NOMO-1 (cell line): ENCODE data around the gene OTUD6A.

Experiments used
- DNase-seq, 2 experiments: peaks; one replicate each; lab custom pipeline; 2025; ENCODE audit not compliant: unreplicated experiment in 2 of 2; lab: John Stamatoyannopoulos, UW

Gene OTUD6A

GRCh38 chrX:70062076-70062475 lies at the start of gene OTUD6A:
OTUD6A (plus strand) TSS chrX:70062457; CDS start chrX:70062525, 68 bp downstream.
- no peak for DNase-seq

GRCh38 chrX:70012756-70013155 lies 49.5 kb upstream of the OTUD6A start:
- no peak for DNase-seq

- no peak for DNase-seq
These were observed 48.5 kb upstream of the OTUD6A start for GRCh38 chrX:70013466-70014381.

- DNase-seq: no peak
These were observed 45.7 kb upstream of the OTUD6A start for GRCh38 chrX:70016513-70016912.

- DNase-seq: no peak
These were observed 39.6 kb upstream of the OTUD6A start for GRCh38 chrX:70022616-70023015.

- DNase-seq: no peak
These were observed 36.8 kb upstream of the OTUD6A start for GRCh38 chrX:70025464-70025863.

GRCh38 chrX:70026112-70026850 lies 36.0 kb upstream of the OTUD6A start:
- DNase-seq: no peak

- DNase-seq: no peak
These were observed 35.4 kb upstream of the OTUD6A start for GRCh38 chrX:70026851-70027200.

- DNase-seq: no peak
These were observed 32.4 kb upstream of the OTUD6A start for GRCh38 chrX:70029863-70030262.

GRCh38 chrX:70030301-70030767 lies 31.9 kb upstream of the OTUD6A start:
- peak; percentile 8 to 60 for DNase-seq

- DNase-seq: no peak
These were observed 29.5 kb upstream of the OTUD6A start for GRCh38 chrX:70032792-70033191.

- peak; percentile 3 to 23 for DNase-seq
These were observed 28.8 kb upstream of the OTUD6A start for GRCh38 chrX:70033348-70034051.

GRCh38 chrX:70034646-70035045 lies 27.6 kb upstream of the OTUD6A start:
- no peak for DNase-seq

GRCh38 chrX:70038515-70038914 lies 23.7 kb upstream of the OTUD6A start:
- DNase-seq: no peak

GRCh38 chrX:70038951-70039350 lies 23.3 kb upstream of the OTUD6A start:
- no peak for DNase-seq

GRCh38 chrX:70039758-70040157 lies 22.5 kb upstream of the OTUD6A start:
- no peak for DNase-seq

- no peak for DNase-seq
These were observed 20.3 kb upstream of the OTUD6A start for GRCh38 chrX:70041993-70042392.

GRCh38 chrX:70042399-70043371 lies 19.6 kb upstream of the OTUD6A start:
- no peak for DNase-seq

- DNase-seq: no peak
These were observed 18.6 kb upstream of the OTUD6A start for GRCh38 chrX:70043685-70044084.
